Right forelimb (tissue), 1 donor: ENCODE results near the gene RFX6.

Experiments
- DNase-seq: peaks from one replicate; pipeline ENCODE4 v3.0.0-alpha.2; 2018

RFX6 gene

DNA sequence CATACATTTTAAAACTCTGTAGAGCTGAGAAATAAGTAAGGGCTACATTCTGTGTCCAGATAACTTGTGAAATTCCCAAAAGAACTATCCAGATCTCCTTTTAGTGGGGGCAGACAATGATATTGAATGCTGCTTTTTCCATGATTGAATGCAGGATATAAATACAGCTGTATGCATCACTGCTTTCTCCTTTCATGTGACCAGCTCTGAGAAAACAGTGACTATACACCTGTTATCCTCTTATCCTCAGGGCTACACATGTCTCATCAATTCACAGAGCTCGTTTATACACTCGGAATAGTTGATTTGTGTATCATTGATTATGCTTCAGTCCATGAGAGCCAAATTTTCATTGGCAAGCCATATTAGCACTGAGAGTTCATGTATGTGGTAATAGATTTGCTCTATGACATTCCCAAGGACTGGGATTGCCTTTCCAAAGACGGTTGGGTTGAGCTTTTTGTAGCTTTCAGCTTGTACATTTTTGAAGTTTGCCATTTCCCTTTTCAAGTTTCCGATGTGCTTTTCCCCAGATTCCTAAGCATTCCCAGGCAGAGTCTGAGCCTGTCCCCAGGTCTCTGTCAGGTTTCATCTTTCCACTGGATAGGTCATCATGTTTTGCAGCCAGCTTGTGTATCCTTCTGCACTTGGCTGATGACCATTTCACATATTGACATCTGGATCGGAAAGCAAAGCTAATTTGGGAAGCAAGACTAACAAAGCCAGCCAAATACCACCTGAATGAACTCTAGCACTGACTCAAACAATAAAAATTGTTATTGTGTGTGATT lies 97.7 kb downstream of the RFX6 start:
- DNase-seq, result no peak

DNA sequence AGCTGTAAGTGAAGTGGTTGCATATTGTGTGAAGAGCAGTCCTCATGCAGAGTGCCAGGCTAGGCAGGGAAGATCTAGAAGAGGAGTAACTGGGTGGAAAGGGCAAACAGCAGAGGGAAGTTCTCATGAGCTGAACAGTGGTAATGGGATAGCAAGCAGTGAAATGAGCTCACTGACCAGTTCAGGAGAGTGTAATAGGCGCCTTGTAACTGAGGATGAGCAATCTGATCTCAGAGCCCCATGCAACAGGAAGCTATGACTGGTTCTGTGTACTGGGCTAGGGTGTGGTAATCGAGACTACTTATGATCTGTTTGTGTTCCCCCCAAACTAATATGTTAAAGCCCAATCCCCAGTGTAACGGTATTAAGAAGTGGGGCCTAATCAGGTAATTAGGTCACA lies 98.6 kb downstream of the RFX6 start:
- no peak for DNase-seq

DNA sequence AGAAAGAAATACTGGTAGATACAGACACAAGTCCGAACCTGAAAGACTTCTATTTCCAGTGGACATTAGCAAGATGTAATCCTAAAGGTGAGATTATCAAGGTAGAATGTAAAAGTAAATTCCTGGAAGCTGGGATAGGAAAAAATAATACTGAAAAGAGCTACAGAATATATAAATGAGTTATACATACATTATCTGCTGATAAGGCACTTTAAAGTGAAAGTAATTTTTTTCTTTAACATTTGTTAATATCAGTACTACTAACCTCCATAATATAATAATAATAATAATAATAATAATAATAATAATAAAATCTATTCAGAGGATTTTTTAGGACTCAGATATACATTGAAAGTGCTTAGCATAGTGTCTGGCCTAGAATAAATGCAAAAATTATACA lies 102.5 kb downstream of the RFX6 start:
- DNase-seq, result no peak
